ENCODE measurements around the gene NECAB3. TPM values are rescaled to one million over a fixed set of nuclear protein-coding genes. Genes with fewer than 3 reads are reported as not detected.

The NECAB3 gene
- total and polyA plus RNA-seq, 2 of the 13 experiments (the other 11 are each of a cell fraction or from before 2014, with no cell fraction given): 61.5 to 65.5 TPM

DNA sequence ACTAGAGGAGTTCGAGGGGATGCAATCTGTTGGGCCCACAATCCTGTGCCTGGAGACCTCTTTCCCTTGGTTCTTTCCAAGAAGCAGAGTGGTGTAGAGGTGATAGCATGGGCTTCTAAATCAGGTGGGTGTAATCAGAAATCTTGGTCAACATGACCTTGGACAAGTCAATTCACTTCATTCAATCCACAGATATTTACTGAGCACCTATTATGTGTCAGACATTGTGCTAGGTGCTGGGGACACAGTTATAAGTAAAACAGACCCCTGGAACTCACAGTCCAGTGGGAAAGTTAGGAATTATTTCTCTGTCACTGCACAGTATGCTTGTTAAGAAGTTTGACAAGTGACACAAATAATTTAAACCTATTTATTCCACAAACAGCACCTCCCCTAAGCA lies 15.3 kb upstream of the NECAB3 start (continued):
- no peak for TF ChIP-seq JUND (CRISPR knock-in tag; IDR thresholded peaks at IDR 0.05)
- TF ChIP-seq ZFP82 (CRISPR knock-in tag; IDR thresholded peaks at IDR 0.05; ENCODE audit: borderline replicate concordance): 0 out of 2 replicates have a peak, but pooled peaks have one; percentile 8
- TF ChIP-seq ZNF530 (CRISPR knock-in tag; IDR thresholded peaks at IDR 0.05; ENCODE audit: low read depth): no peak
- 0 out of 2 replicates have a peak, but pooled peaks have one; percentile 25 for TF ChIP-seq UBTF (CRISPR knock-in tag; IDR thresholded peaks at IDR 0.05)
- TF ChIP-seq, protein P1, sequence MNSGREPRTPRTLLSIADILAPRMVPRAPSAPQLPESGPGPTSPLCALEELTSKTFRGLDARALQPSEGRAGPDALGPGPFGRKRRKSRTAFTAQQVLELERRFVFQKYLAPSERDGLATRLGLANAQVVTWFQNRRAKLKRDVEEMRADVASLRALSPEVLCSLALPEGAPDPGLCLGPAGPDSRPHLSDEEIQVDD (CRISPR knock-in tag; IDR thresholded peaks at IDR 0.05; ENCODE audit: borderline replicate concordance): no peak
- no peak for TF ChIP-seq TFDP1 (CRISPR knock-in tag; IDR thresholded peaks at IDR 0.05; ENCODE audit: borderline replicate concordance)
- TF ChIP-seq ZNF430 (CRISPR knock-in tag; IDR thresholded peaks at IDR 0.05): no peak
- TF ChIP-seq TCF12 (IDR thresholded peaks at IDR 0.05): no peak
- no peak for TF ChIP-seq TCF12 (CRISPR knock-in tag; IDR thresholded peaks at IDR 0.05)
- TF ChIP-seq, protein P2, sequence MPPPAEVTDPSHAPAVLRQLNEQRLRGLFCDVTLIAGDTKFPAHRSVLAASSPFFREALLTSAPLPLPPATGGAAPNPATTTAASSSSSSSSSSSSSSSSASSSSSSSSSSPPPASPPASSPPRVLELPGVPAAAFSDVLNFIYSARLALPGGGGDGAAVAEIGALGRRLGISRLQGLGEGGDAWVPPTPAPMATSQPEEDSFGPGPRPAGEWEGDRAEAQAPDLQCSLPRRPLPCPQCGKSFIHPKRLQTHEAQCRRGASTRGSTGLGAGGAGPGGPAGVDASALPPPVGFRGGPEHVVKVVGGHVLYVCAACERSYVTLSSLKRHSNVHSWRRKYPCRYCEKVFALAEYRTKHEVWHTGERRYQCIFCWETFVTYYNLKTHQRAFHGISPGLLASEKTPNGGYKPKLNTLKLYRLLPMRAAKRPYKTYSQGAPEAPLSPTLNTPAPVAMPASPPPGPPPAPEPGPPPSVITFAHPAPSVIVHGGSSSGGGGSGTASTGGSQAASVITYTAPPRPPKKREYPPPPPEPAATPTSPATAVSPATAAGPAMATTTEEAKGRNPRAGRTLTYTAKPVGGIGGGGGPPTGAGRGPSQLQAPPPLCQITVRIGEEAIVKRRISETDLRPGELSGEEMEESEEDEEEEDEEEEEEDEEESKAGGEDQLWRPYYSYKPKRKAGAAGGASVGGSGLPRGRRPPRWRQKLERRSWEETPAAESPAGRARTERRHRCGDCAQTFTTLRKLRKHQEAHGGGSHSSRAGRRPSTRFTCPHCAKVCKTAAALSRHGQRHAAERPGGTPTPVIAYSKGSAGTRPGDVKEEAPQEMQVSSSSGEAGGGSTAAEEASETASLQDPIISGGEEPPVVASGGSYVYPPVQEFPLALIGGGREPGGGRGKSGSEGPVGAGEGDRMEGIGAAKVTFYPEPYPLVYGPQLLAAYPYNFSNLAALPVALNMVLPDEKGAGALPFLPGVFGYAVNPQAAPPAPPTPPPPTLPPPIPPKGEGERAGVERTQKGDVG (CRISPR knock-in tag; IDR thresholded peaks at IDR 0.05; ENCODE audit: borderline replicate concordance): no peak
- TF ChIP-seq ZSCAN20 (CRISPR knock-in tag; IDR thresholded peaks at IDR 0.05; ENCODE audit: borderline replicate concordance): peak; percentile 60; the same call in 1 of the 2 replicates
- no peak for TF ChIP-seq CBX2 (IDR thresholded peaks at IDR 0.05; ENCODE audit: low read depth, low read length)
- TF ChIP-seq CBX2 (CRISPR knock-in tag; IDR thresholded peaks at IDR 0.05; ENCODE audit: low read depth): no peak
- TF ChIP-seq ARID3A (IDR thresholded peaks at IDR 0.05; ENCODE audit: low read depth, low read length): no peak
- no peak for TF ChIP-seq MAX (IDR thresholded peaks at IDR 0.05)
- TF ChIP-seq HNF4G (IDR thresholded peaks at IDR 0.05; ENCODE audit: borderline replicate concordance, low read depth, low read length): no peak
- TF ChIP-seq HNF4G (CRISPR knock-in tag; IDR thresholded peaks at IDR 0.05; ENCODE audit: borderline replicate concordance, low read depth): no peak
- TF ChIP-seq CC2D1A (CRISPR knock-in tag; IDR thresholded peaks at IDR 0.05): no peak
- TF ChIP-seq ZSCAN21 (CRISPR knock-in tag; IDR thresholded peaks at IDR 0.05; ENCODE audit: borderline replicate concordance): peak; percentile 85; the same call in 1 of the 2 replicates
- no peak for TF ChIP-seq ZNF790 (CRISPR knock-in tag; IDR thresholded peaks at IDR 0.05; ENCODE audit: borderline replicate concordance)
- TF ChIP-seq RFX5 (IDR thresholded peaks at IDR 0.05; ENCODE audit: low read depth, low read length): no peak
- no peak for TF ChIP-seq ZNF138 (CRISPR knock-in tag; IDR thresholded peaks at IDR 0.05; ENCODE audit: low read depth)
